AG04449 (cell line): ENCODE measurements around the gene GPR87.

ENCODE experiments used
- CTCF ChIA-PET: fragments of 350-600 bp; formaldehyde crosslinking; extraction: SDS; loops from one replicate; lab custom pipeline; 2021; ENCODE audit warnings: antibody characterized with exemption; lab: Yijun Ruan, JAX
- POLR2A ChIA-PET: fragments of 400-600, 350-600 bp; formaldehyde crosslinking; extraction: SDS; loops from one replicate; lab custom pipeline; 2020; ENCODE audit warnings: antibody characterized with exemption, inconsistent platforms; lab: Yijun Ruan, JAX
- DNase-seq: peaks from one replicate; pipeline ENCODE4 v3.0.0-alpha.2; 2010; ENCODE audit warnings: low read depth, low spot score
- H3K4me3 ChIP-seq: 2 replicates; pipeline ENCODE4 v1.5.1; 2011; ENCODE audit warnings: low read depth, mild to moderate bottlenecking, control low read depth, low read length
- TF ChIP-seq, protein P1 (sequence below): IDR thresholded peaks from one replicate; pipeline ENCODE4 v1.5.1; 2011; ENCODE audit warnings: mild to moderate bottlenecking, moderate library complexity, low read length, control low read depth, inconsistent platforms; ENCODE audit not compliant: insufficient read depth; ENCODE audit errors: missing control alignments

GPR87 gene

DNA sequence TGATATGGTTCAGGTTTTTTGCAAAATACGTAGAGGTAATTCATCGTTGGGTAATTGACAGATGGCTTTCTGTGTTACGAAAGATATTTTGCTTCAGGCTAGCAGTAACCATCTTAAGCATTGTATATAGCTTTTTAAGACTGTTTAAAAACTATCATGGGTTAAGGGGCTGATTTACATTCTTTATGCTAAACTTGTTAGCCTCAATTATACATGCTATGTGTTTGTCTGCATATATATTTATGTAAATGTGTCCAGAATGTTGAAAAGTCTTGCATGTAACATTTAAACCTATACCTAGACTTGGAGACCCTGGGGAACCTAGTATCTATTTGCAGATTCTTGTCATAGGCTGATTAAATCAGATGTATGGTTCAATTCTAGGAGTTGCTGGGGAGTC, 27.2 kb downstream of the GPR87 start:
- POLR2A ChIA-PET = no interaction called here
- no peak overlapping the region for H3K4me3 ChIP-seq
- DNase-seq = no peak
- CTCF ChIA-PET = interaction anchor here (1.0 to 6.6 kb wide), 12 partner anchors 8 to 628 kb away, joined by 3 to 90 read pairs (median 4); no protein-coding TSS in a partner anchor
- TF ChIP-seq, protein P1, sequence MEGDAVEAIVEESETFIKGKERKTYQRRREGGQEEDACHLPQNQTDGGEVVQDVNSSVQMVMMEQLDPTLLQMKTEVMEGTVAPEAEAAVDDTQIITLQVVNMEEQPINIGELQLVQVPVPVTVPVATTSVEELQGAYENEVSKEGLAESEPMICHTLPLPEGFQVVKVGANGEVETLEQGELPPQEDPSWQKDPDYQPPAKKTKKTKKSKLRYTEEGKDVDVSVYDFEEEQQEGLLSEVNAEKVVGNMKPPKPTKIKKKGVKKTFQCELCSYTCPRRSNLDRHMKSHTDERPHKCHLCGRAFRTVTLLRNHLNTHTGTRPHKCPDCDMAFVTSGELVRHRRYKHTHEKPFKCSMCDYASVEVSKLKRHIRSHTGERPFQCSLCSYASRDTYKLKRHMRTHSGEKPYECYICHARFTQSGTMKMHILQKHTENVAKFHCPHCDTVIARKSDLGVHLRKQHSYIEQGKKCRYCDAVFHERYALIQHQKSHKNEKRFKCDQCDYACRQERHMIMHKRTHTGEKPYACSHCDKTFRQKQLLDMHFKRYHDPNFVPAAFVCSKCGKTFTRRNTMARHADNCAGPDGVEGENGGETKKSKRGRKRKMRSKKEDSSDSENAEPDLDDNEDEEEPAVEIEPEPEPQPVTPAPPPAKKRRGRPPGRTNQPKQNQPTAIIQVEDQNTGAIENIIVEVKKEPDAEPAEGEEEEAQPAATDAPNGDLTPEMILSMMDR = no peak

DNA sequence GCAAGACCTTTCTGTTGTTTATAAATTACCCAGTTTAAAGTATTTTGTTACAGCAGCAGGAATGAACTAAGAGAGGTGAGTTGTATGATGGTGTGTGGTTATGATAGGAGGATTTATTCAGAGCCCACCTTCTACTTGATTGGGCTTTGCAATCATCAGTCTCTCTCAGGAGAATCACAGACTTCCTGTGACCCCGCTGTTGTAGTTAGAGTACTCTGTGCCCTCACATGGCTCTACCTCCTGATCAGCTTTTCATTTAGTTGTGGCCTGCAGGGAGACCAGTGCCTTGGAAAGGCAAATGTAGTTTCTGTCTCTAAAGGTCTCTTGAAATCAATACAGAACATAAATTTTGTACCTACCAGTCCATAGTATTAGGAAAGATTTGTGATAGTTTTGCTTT, 30.7 kb downstream of the GPR87 start:
- CTCF ChIA-PET = interaction anchor here (0.9 to 6.6 kb wide), 10 partner anchors 10 to 633 kb away, joined by 3 to 90 read pairs (median 6); no protein-coding TSS in a partner anchor
- POLR2A ChIA-PET = no interaction called here
- TF ChIP-seq, protein P1 = no peak
- DNase-seq = no peak
- no peak overlapping the region for H3K4me3 ChIP-seq

DNA sequence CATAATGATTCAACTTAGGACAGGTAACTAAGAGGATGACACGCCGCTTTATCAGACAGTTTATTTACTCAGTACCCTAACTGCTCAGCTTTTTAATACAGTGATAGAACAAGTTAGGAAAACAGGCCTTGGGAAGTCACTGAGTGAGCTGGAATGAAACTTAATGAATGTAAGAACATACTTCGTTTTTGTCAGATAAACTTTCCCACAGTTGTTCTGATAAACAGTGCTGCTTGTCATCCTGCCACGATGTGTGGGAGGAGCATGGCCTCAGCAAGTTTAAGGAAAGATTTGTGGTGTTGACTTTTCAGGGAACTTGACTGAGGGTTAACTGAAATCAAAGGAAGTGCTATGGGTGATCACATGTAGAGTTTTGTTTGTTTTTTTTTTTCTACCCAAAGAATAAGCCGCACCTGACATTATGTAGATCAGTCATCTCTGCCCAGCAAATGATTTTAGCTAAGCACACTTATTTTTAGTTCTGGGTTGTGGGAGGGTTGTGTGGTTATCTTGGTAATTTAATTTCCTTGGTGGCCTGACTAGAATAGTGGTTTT, 32.6 kb downstream of the GPR87 start:
- H3K4me3 ChIP-seq = no peak overlapping the region
- TF ChIP-seq, protein P1 = no peak
- CTCF ChIA-PET = interaction anchor here (0.8 to 6.6 kb wide), 9 partner anchors 22 to 555 kb away, joined by 3 to 90 read pairs (median 8); no protein-coding TSS in a partner anchor
- POLR2A ChIA-PET = no interaction called here
- DNase-seq = no peak

DNA sequence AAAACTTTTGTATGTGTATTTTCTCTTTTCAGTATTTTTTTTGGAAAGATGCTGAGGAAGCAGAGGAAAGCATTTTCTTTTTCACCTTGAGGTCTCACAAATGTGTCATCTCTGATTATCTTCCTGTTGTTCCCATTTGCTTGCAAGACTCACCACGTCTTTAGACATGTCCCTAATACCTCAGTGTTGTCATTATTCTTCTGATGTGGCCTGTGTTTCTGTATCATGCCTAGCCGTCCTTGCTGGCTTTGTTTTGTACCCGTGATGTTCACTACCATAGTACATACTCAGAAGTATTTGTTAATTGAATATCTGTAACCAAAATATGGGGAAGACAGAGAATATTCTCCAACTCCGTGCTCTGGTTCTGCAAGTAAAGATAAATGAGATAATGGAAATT, 33.2 kb downstream of the GPR87 start:
- DNase-seq = no peak
- CTCF ChIA-PET = interaction anchor here (1.1 to 9.6 kb wide), 10 partner anchors 9 to 127 kb away, joined by 4 to 310 read pairs (median 30); no protein-coding TSS in a partner anchor
- POLR2A ChIA-PET = no interaction called here
- TF ChIP-seq, protein P1 = no peak
- no peak overlapping the region for H3K4me3 ChIP-seq

DNA sequence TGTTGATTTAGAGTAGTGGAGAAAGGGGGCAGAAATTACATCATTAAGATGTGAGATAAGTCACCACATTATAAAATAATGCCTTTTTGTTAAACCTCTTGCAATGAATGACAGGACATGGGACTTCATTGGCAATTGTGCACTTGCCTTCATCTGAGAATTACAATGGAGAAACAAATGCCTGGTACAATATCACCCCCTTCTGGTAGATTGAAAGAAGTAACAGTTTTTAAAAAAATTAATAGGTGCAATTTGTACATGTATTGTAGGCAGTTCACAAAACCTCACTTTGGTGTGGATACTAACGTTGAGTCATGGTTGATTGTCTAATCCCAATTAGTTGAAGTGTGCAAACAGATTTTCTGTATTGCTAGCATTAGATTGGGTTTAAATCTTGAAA, 33.7 kb downstream of the GPR87 start:
- no peak overlapping the region for H3K4me3 ChIP-seq
- ChIA-PET POLR2A (no interaction called here), CTCF (interaction anchor here (0.7 to 9.6 kb wide), 31 partner anchors 10 to 634 kb away, joined by 3 to 310 read pairs (median 4); no protein-coding TSS in a partner anchor)
- DNase-seq = no peak
- TF ChIP-seq, protein P1 = peak; percentile 35

DNA sequence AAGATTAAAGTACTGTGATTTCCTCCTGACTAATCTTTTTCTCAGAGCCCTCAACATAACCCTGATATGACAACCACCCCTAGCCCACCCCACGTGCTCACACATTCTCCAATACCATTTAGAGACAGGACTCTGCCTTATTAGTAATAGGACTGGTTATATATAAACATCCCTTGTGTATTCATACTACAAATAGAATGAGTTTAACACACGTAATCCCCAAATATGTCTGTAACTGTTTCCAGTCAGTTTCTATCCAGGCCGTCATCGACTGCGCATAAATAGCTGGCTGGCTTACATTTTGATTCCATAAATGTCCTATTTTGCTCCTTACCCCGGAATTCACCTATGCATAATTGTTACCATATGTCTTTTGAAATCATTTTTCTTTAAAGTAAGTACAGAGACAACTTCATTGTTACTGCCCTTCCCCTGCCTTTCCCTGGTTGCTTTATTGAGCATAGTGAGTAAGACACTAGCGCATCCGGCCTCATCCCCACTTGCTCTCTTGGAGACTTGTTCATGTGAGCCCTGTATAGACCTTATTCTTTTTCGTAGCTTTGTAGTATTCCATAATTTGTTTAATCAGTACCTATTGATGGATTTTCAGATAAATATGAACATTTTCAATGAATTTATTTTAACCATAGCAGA, 34.8 kb downstream of the GPR87 start:
- POLR2A ChIA-PET = no interaction called here
- H3K4me3 ChIP-seq = no peak overlapping the region
- DNase-seq = no peak
- CTCF ChIA-PET = interaction anchor here (0.8 to 9.6 kb wide), 30 partner anchors 10 to 635 kb away, joined by 3 to 310 read pairs (median 4); no protein-coding TSS in a partner anchor
- TF ChIP-seq, protein P1 = no peak
